ENCODE results near the gene EFCAB5.

EFCAB5 gene

GRCh38 chr17:30153463-30153862, 212.0 kb downstream of the EFCAB5 start:
- no peak for DNase-seq

GRCh38 chr17:30155389-30155788, 214.0 kb downstream of the EFCAB5 start:
- DNase-seq, result no peak
